Nephron (organoid): Measurements from ENCODE around the gene RAX2.
A peak's percentile ranks its signal among the peaks of the same experiment; 100 is the strongest.

Source experiments
- H3K27ac Mint-ChIP-seq, 3 experiments: 2 replicates each; pipeline ENCODE4 v1.8.0; 2020; ENCODE audit warnings: mixed read lengths in 3 of 3, mild to moderate bottlenecking in 2 of 3, moderate library complexity in 1 of 3
- H3K27me3 Mint-ChIP-seq: 2 replicates; pipeline ENCODE4 v1.8.0; 2021; ENCODE audit warnings: low read depth, mild to moderate bottlenecking, moderate library complexity, mixed read lengths
- H3K36me3 Mint-ChIP-seq: 2 replicates; pipeline ENCODE4 v1.8.0; 2020; ENCODE audit warnings: low read depth, mixed read lengths
- H3K4me1 Mint-ChIP-seq: 2 replicates; pipeline ENCODE4 v1.8.0; 2020; ENCODE audit warnings: mixed read lengths
- H3K4me3 Mint-ChIP-seq, 3 experiments: 2 replicates each; pipeline ENCODE4 v1.8.0; 2020; ENCODE audit warnings: mild to moderate bottlenecking in 3 of 3, mixed read lengths in 3 of 3, moderate library complexity in 2 of 3
- H3K9me3 Mint-ChIP-seq: 2 replicates; pipeline ENCODE4 v1.8.0; 2020; ENCODE audit warnings: mixed read lengths
- CTCF ChIP-seq, 3 experiments: fragments of 200-600 bp; sonication (generic); IDR thresholded peaks; one replicate each; pipeline ENCODE4 v1.5.0; 2021; ENCODE audit warnings: antibody characterized with exemption in 3 of 3; ENCODE audit not compliant: unreplicated experiment in 3 of 3

The RAX2 gene

GRCh38 chr19:3771906-3772455 lies at the start of gene RAX2:
TSS of gene RAX2 (minus strand) at chr19:3772228. CDS start at chr19:3771742, 486 bp downstream.
- Mint-ChIP-seq H3K27ac (peak within 1 kb of the TSS in 1 of 3 experiments; percentile 6), H3K4me3 (no peak within 1 kb of the TSS), H3K4me1 (peaks cover 9% of the 10 kb centered on the region), H3K9me3 (no peaks in the 10 kb centered on the region), H3K27me3 (peaks cover 13% of the 10 kb centered on the region), H3K36me3 (peaks cover 4% of the 10 kb centered on the region)
- TF ChIP-seq CTCF (IDR thresholded peaks at IDR 0.05; ENCODE audit: unreplicated experiment in 3 of 3), result no peak

- no peak overlapping the region for H3K27ac Mint-ChIP-seq
- no peak for TF ChIP-seq CTCF (IDR thresholded peaks at IDR 0.05; ENCODE audit: unreplicated experiment in 3 of 3)
- H3K27me3 Mint-ChIP-seq, result peaks cover 6% of the 10 kb centered on the region
- no peaks in the 10 kb centered on the region for H3K9me3 Mint-ChIP-seq
- H3K4me1 Mint-ChIP-seq, result no peaks in the 10 kb centered on the region
- no peak overlapping the region for H3K4me3 Mint-ChIP-seq
- no peaks in the 10 kb centered on the region for H3K36me3 Mint-ChIP-seq
These were observed 49.1 kb upstream of the RAX2 start for GRCh38 chr19:3821156-3821555.

- H3K4me1 Mint-ChIP-seq, result no peaks in the 10 kb centered on the region
- H3K4me3 Mint-ChIP-seq, result no peak overlapping the region
These were observed 48.0 kb upstream of the RAX2 start for GRCh38 chr19:3819989-3820388.

GRCh38 chr19:3818918-3819317 lies 46.9 kb upstream of the RAX2 start:
- TF ChIP-seq CTCF (IDR thresholded peaks at IDR 0.05; ENCODE audit: unreplicated experiment in 3 of 3), result no peak
- no peaks in the 10 kb centered on the region for H3K36me3 Mint-ChIP-seq
- H3K4me1 Mint-ChIP-seq, result no peaks in the 10 kb centered on the region
- H3K9me3 Mint-ChIP-seq, result no peaks in the 10 kb centered on the region
- no peak overlapping the region for H3K27ac Mint-ChIP-seq
- H3K27me3 Mint-ChIP-seq, result peaks cover 6% of the 10 kb centered on the region
- no peak overlapping the region for H3K4me3 Mint-ChIP-seq

More at GRCh38 chr19:3819989-3820388, 48.0 kb upstream of the RAX2 start:
- no peak for TF ChIP-seq CTCF (IDR thresholded peaks at IDR 0.05; ENCODE audit: unreplicated experiment in 3 of 3)
- Mint-ChIP-seq H3K27ac (no peak overlapping the region), H3K9me3 (no peaks in the 10 kb centered on the region), H3K36me3 (no peaks in the 10 kb centered on the region), H3K27me3 (peaks cover 6% of the 10 kb centered on the region)

GRCh38 chr19:3818466-3818865 lies 46.4 kb upstream of the RAX2 start:
- H3K4me1 Mint-ChIP-seq, result no peaks in the 10 kb centered on the region
- no peaks in the 10 kb centered on the region for H3K9me3 Mint-ChIP-seq
- no peaks in the 10 kb centered on the region for H3K36me3 Mint-ChIP-seq
- H3K4me3 Mint-ChIP-seq, result no peak overlapping the region
- no peak for TF ChIP-seq CTCF (IDR thresholded peaks at IDR 0.05; ENCODE audit: unreplicated experiment in 3 of 3)
- no peak overlapping the region for H3K27ac Mint-ChIP-seq
- peaks cover 6% of the 10 kb centered on the region for H3K27me3 Mint-ChIP-seq

GRCh38 chr19:3817761-3818160 lies 45.7 kb upstream of the RAX2 start:
- no peaks in the 10 kb centered on the region for H3K4me1 Mint-ChIP-seq
- no peak overlapping the region for H3K27ac Mint-ChIP-seq
- H3K27me3 Mint-ChIP-seq, result peaks cover 6% of the 10 kb centered on the region
- H3K36me3 Mint-ChIP-seq, result no peaks in the 10 kb centered on the region
- TF ChIP-seq CTCF (IDR thresholded peaks at IDR 0.05; ENCODE audit: unreplicated experiment in 3 of 3), result no peak
- no peaks in the 10 kb centered on the region for H3K9me3 Mint-ChIP-seq
- H3K4me3 Mint-ChIP-seq, result no peak overlapping the region
